Neural progenitor cell (in vitro differentiated cells): Measurements from ENCODE around the gene MARCO. TPM values are rescaled to one million over a fixed set of nuclear protein-coding genes. Genes with fewer than 3 reads are reported as not detected.

Source experiments
- DNase-seq: peaks from one replicate; pipeline ENCODE4 v3.0.0-alpha.2; 2016; ENCODE audit warnings: low spot score
- H2AFZ ChIP-seq: fragments of 200-600 bp; sonication (generic); replicated peaks from 2 replicates; pipeline ENCODE4 v1.6.1; 2016; ENCODE audit warnings: antibody characterized with exemption
- H3F3A ChIP-seq: fragments of 200-600 bp; sonication (generic); 2 replicates; pipeline ENCODE4 v1.6.1; 2016; ENCODE audit warnings: antibody characterized with exemption, low read depth
- H3K27ac ChIP-seq: fragments of 200-600 bp; sonication (generic); 2 replicates; pipeline ENCODE4 v1.5.1; 2016; ENCODE audit warnings: mild to moderate bottlenecking
- H3K27me3 ChIP-seq: fragments of 200-600 bp; sonication (generic); 2 replicates; pipeline ENCODE4 v1.6.1; 2016; ENCODE audit warnings: mild to moderate bottlenecking, moderate library complexity
- H3K36me3 ChIP-seq: fragments of 200-600 bp; sonication (generic); 2 replicates; pipeline ENCODE4 v1.5.1; 2016
- H3K4me1 ChIP-seq: fragments of 200-600 bp; sonication (generic); 2 replicates; pipeline ENCODE4 v1.6.1; 2016; ENCODE audit warnings: mixed run types
- H3K4me2 ChIP-seq: fragments of 200-600 bp; sonication (generic); 2 replicates; pipeline ENCODE4 v1.6.1; 2016
- H3K4me3 ChIP-seq: fragments of 200-600 bp; sonication (generic); 2 replicates; pipeline ENCODE4 v1.5.1; 2016
- H3K79me2 ChIP-seq: fragments of 200-600 bp; sonication (generic); 2 replicates; pipeline ENCODE4 v1.6.1; 2016; ENCODE audit warnings: low read depth
- H3K9ac ChIP-seq: fragments of 200-600 bp; sonication (generic); 2 replicates; pipeline ENCODE4 v1.6.1; 2016
- H3K9me3 ChIP-seq: fragments of 200-600 bp; sonication (generic); 2 replicates; pipeline ENCODE4 v1.5.1; 2016; ENCODE audit warnings: low read depth
- H4K20me1 ChIP-seq: fragments of 200-600 bp; sonication (generic); 2 replicates; pipeline ENCODE4 v1.6.1; 2016; ENCODE audit warnings: low read depth
- H3K27ac Mint-ChIP-seq: 3 replicates; pipeline ENCODE4 v1.8.0; 2021; ENCODE audit warnings: mixed read lengths
- H3K27me3 Mint-ChIP-seq: 2 replicates; pipeline ENCODE4 v1.8.0; 2022; ENCODE audit warnings: low read depth, mild to moderate bottlenecking, inconsistent platforms, moderate library complexity, mixed read lengths; ENCODE audit not compliant: insufficient read depth
- H3K36me3 Mint-ChIP-seq: 3 replicates; pipeline ENCODE4 v1.8.0; 2021; ENCODE audit warnings: mixed read lengths
- H3K4me1 Mint-ChIP-seq: 3 replicates; pipeline ENCODE4 v1.8.0; 2021; ENCODE audit warnings: mixed read lengths
- H3K4me3 Mint-ChIP-seq: 3 replicates; pipeline ENCODE4 v1.8.0; 2021; ENCODE audit warnings: mild to moderate bottlenecking, moderate library complexity, mixed read lengths
- H3K9me3 Mint-ChIP-seq: 3 replicates; pipeline ENCODE4 v1.8.0; 2020; ENCODE audit warnings: mixed read lengths
- EZH2 ChIP-seq: fragments of 200-600 bp; sonication (generic); IDR thresholded peaks from 2 replicates; pipeline ENCODE4 v1.6.1; 2017; ENCODE audit warnings: antibody characterized with exemption, mild to moderate bottlenecking, moderate library complexity
- EZH2phosphoT487 ChIP-seq: fragments of 200-600 bp; sonication (generic); IDR thresholded peaks from 2 replicates; pipeline ENCODE4 v1.6.1; 2017; ENCODE audit warnings: antibody characterized with exemption
- total RNA-seq: library from RNA; depleted of rRNA; stranded (reverse); fragments of >200 nt; gene quantifications from 2 replicates; pipeline ENCODE4 v1.2.3, GENCODE V29; 2015; ENCODE audit warnings: low replicate concordance
- TF ChIP-seq, protein P1 (sequence below): fragments of 200-600 bp; sonication (generic); IDR thresholded peaks from 2 replicates; pipeline ENCODE4 v1.5.1; 2017; ENCODE audit warnings: antibody characterized with exemption, mild to moderate bottlenecking

MARCO gene
- total RNA-seq, 1 donor from 2014 or later, result not detected

GRCh38 chr2:118906186-118906585 lies 35.8 kb upstream of the MARCO start:
- no peak overlapping the region for H2AFZ ChIP-seq
- Mint-ChIP-seq H3K27me3 (peaks cover 4% of the 10 kb centered on the region), H3K4me1 (no peaks in the 10 kb centered on the region), H3K27ac (no peak overlapping the region), H3K36me3 (no peaks in the 10 kb centered on the region), H3K9me3 (peaks cover 2% of the 10 kb centered on the region), H3K4me3 (no peak overlapping the region)
- H3F3A ChIP-seq, result no peaks in the 10 kb centered on the region
- no peaks in the 10 kb centered on the region for H3K4me1 ChIP-seq
- no peak for TF ChIP-seq EZH2phosphoT487
- H3K4me3 ChIP-seq, result no peak overlapping the region
- H4K20me1 ChIP-seq, result no peaks in the 10 kb centered on the region
- H3K9me3 ChIP-seq, result no peaks in the 10 kb centered on the region
- H3K79me2 ChIP-seq, result no peaks in the 10 kb centered on the region
- H3K9ac ChIP-seq, result no peak overlapping the region
- H3K4me2 ChIP-seq, result no peak overlapping the region
- no peaks in the 10 kb centered on the region for H3K36me3 ChIP-seq
- no peak for DNase-seq
- no peak overlapping the region for H3K27ac ChIP-seq
- H3K27me3 ChIP-seq, result no peaks in the 10 kb centered on the region

- TF ChIP-seq EZH2phosphoT487 (no peak), EZH2 (no peak)
- TF ChIP-seq, protein P1, sequence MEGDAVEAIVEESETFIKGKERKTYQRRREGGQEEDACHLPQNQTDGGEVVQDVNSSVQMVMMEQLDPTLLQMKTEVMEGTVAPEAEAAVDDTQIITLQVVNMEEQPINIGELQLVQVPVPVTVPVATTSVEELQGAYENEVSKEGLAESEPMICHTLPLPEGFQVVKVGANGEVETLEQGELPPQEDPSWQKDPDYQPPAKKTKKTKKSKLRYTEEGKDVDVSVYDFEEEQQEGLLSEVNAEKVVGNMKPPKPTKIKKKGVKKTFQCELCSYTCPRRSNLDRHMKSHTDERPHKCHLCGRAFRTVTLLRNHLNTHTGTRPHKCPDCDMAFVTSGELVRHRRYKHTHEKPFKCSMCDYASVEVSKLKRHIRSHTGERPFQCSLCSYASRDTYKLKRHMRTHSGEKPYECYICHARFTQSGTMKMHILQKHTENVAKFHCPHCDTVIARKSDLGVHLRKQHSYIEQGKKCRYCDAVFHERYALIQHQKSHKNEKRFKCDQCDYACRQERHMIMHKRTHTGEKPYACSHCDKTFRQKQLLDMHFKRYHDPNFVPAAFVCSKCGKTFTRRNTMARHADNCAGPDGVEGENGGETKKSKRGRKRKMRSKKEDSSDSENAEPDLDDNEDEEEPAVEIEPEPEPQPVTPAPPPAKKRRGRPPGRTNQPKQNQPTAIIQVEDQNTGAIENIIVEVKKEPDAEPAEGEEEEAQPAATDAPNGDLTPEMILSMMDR, result no peak
- no peaks in the 10 kb centered on the region for H3K4me1 Mint-ChIP-seq
- Histone ChIP-seq H4K20me1 (no peaks in the 10 kb centered on the region), H3F3A (no peaks in the 10 kb centered on the region), H3K9me3 (no peaks in the 10 kb centered on the region), H3K27me3 (no peaks in the 10 kb centered on the region), H3K9ac (no peak overlapping the region), H3K79me2 (no peaks in the 10 kb centered on the region), H2AFZ (no peak overlapping the region), H3K4me1 (no peaks in the 10 kb centered on the region), H3K27ac (no peak overlapping the region), H3K36me3 (no peaks in the 10 kb centered on the region), H3K4me2 (no peak overlapping the region), H3K4me3 (no peak overlapping the region)
- no peaks in the 10 kb centered on the region for H3K36me3 Mint-ChIP-seq
- no peak overlapping the region for H3K4me3 Mint-ChIP-seq
- H3K27me3 Mint-ChIP-seq, result peaks cover 2% of the 10 kb centered on the region
- no peaks in the 10 kb centered on the region for H3K9me3 Mint-ChIP-seq
- H3K27ac Mint-ChIP-seq, result no peak overlapping the region
- DNase-seq, result no peak
Measured at GRCh38 chr2:118907759-118908158, 34.2 kb upstream of the MARCO start.

GRCh38 chr2:118909191-118909590 lies 32.8 kb upstream of the MARCO start:
- no peaks in the 10 kb centered on the region for H3K27me3 ChIP-seq
- TF ChIP-seq EZH2 (no peak), EZH2phosphoT487 (no peak)
- TF ChIP-seq, protein P1, result no peak
- no peak overlapping the region for H3K9ac ChIP-seq
- H3K27ac ChIP-seq, result no peak overlapping the region
- no peak for DNase-seq
- no peak overlapping the region for H2AFZ ChIP-seq
- H3K4me1 ChIP-seq, result no peaks in the 10 kb centered on the region
- Mint-ChIP-seq H3K4me3 (no peak overlapping the region), H3K9me3 (no peaks in the 10 kb centered on the region), H3K27me3 (peaks cover 2% of the 10 kb centered on the region), H3K4me1 (no peaks in the 10 kb centered on the region), H3K36me3 (no peaks in the 10 kb centered on the region), H3K27ac (no peak overlapping the region)
- no peaks in the 10 kb centered on the region for H4K20me1 ChIP-seq
- H3F3A ChIP-seq, result no peaks in the 10 kb centered on the region
- no peaks in the 10 kb centered on the region for H3K79me2 ChIP-seq
- no peaks in the 10 kb centered on the region for H3K9me3 ChIP-seq
- H3K36me3 ChIP-seq, result no peaks in the 10 kb centered on the region
- no peak overlapping the region for H3K4me3 ChIP-seq
- H3K4me2 ChIP-seq, result no peak overlapping the region

- Histone ChIP-seq H3K9ac (no peak overlapping the region), H2AFZ (no peak overlapping the region), H3K27ac (no peak overlapping the region), H3F3A (no peaks in the 10 kb centered on the region), H3K4me1 (no peaks in the 10 kb centered on the region), H4K20me1 (no peaks in the 10 kb centered on the region), H3K27me3 (no peaks in the 10 kb centered on the region), H3K4me3 (no peak overlapping the region), H3K36me3 (no peaks in the 10 kb centered on the region), H3K9me3 (no peaks in the 10 kb centered on the region), H3K4me2 (no peak overlapping the region), H3K79me2 (no peaks in the 10 kb centered on the region)
- Mint-ChIP-seq H3K9me3 (no peaks in the 10 kb centered on the region), H3K4me3 (no peak overlapping the region), H3K4me1 (no peaks in the 10 kb centered on the region), H3K36me3 (no peaks in the 10 kb centered on the region), H3K27ac (no peak overlapping the region), H3K27me3 (peaks cover 2% of the 10 kb centered on the region)
- DNase-seq, result no peak
- TF ChIP-seq, protein P1, result no peak
- no peak for TF ChIP-seq EZH2
- TF ChIP-seq EZH2phosphoT487, result no peak
Measured at GRCh38 chr2:118911166-118911856, 30.7 kb upstream of the MARCO start.
